HepG2 (cell line): ENCODE results near the gene DIP2C. TPM values are rescaled to one million over a fixed set of nuclear protein-coding genes. Genes with fewer than 3 reads are reported as not detected.

Source experiments
- ATAC-seq: fragments of 200-7000 bp; cut with Tn5 transposase; 3 replicates; pipeline ENCODE4 v1.9.1; 2020; ENCODE audit warnings: mild to moderate bottlenecking, moderate library complexity
- BruUV-seq: library from RNA; stranded (reverse); fragments of 400-500 nt; replicated peaks from 2 replicates; lab custom pipeline; 2021; lab: Mats Ljungman, UMichigan
- CTCF ChIA-PET: fragments of 300-600 bp; formaldehyde crosslinking; extraction: SDS; loops from one replicate; lab custom pipeline; 2021; ENCODE audit warnings: low total read pairs, inconsistent platforms, low intra/inter-chr PET ratio; lab: Yijun Ruan, JAX
- POLR2A ChIA-PET: fragments of 350-600 bp; sonication (Branson Sonifier 250); formaldehyde crosslinking; loops from one replicate; lab custom pipeline; 2020; ENCODE audit warnings: antibody characterized with exemption, inconsistent platforms; lab: Yijun Ruan, JAX
- DNase-seq: peaks from one replicate; pipeline ENCODE4 v3.0.0-alpha.2; 2015; ENCODE audit warnings: low spot score
- FAIRE-seq: peaks from 3 replicates; lab custom pipeline; 2011; peaks lifted over from hg19 to GRCh38; lab: Jason Lieb, UNC
- H2AFZ ChIP-seq: one replicate; pipeline ENCODE4 v1.6.1; 2011; ENCODE audit warnings: low read length, inconsistent platforms
- H3K27ac ChIP-seq: fragments of 300-600 bp; 3 replicates; pipeline ENCODE4 v1.8.0; 2011; ENCODE audit warnings: mixed run types, mild to moderate bottlenecking, mixed read lengths, low read length, inconsistent platforms; ENCODE audit not compliant: insufficient read depth; ENCODE audit errors: extremely low read length
- H3K27me3 ChIP-seq, 2 experiments: fragments of 200-600 bp in 1 of 2; 2 replicates in 1 of 2; 3 replicates in 1 of 2; pipeline versions ENCODE4 v1.6.0 to v1.8.0; 2011; ENCODE audit warnings: low read length in 2 of 2, mild to moderate bottlenecking in 2 of 2, moderate library complexity in 2 of 2, inconsistent platforms in 1 of 2; ENCODE audit not compliant: insufficient read depth in 2 of 2, control insufficient read depth in 1 of 2
- H3K36me3 ChIP-seq, 2 experiments: fragments of 200-600 bp in 1 of 2; replicated peaks in 1 of 2; 2 replicates in 1 of 2; 3 replicates in 1 of 2; pipeline versions ENCODE4 v1.5.1 to v1.8.0; 2011; ENCODE audit warnings: low read length in 2 of 2, inconsistent platforms in 1 of 2; ENCODE audit not compliant: insufficient read depth in 2 of 2, control insufficient read depth in 1 of 2
- H3K4me1 ChIP-seq: 2 replicates; pipeline ENCODE4 v1.5.1; 2012; ENCODE audit warnings: low read length, inconsistent platforms; ENCODE audit not compliant: insufficient read depth
- H3K4me2 ChIP-seq: 2 replicates; pipeline ENCODE4 v1.6.0; 2011; ENCODE audit warnings: low read depth, low read length, inconsistent platforms
- H3K4me3 ChIP-seq, 3 experiments: fragments of 200-600 bp in 1 of 3; sonication (generic), shearing (Covaris generic) in 1 of 3; replicated peaks in 1 of 3; 2 replicates each; pipeline ENCODE4 v1.5.1; 2011 to 2016; ENCODE audit warnings: low read length in 3 of 3, inconsistent platforms in 2 of 3, low read depth in 2 of 3, mild to moderate bottlenecking in 2 of 3, control low read depth in 1 of 3, mixed read lengths in 1 of 3; ENCODE audit not compliant: insufficient read depth in 1 of 3
- H3K79me2 ChIP-seq: one replicate; pipeline ENCODE4 v1.6.1; 2011; ENCODE audit warnings: low read length, inconsistent platforms; ENCODE audit not compliant: insufficient read depth
- H3K9ac ChIP-seq: 2 replicates; pipeline ENCODE4 v1.6.0; 2011; ENCODE audit warnings: mild to moderate bottlenecking, low read depth, low read length, inconsistent platforms; ENCODE audit not compliant: insufficient read depth
- H3K9me3 ChIP-seq: 2 replicates; pipeline ENCODE4 v1.5.1; 2012; ENCODE audit warnings: mild to moderate bottlenecking, low read length
- H4K20me1 ChIP-seq: 2 replicates; pipeline ENCODE4 v1.6.0; 2011; ENCODE audit warnings: inconsistent platforms, mild to moderate bottlenecking, low read length, moderate library complexity; ENCODE audit not compliant: insufficient read depth
- FOSL2 ChIP-seq: sonication (generic); formaldehyde crosslinking; IDR thresholded peaks from 2 replicates; pipeline ENCODE4 v1.4.0; 2020; ENCODE audit warnings: missing genetic modification reagents
- WGBS: methylation state at CpG from one replicate; pipeline ENCODE4 v1.1.6; 2017; ENCODE audit warnings: low lambda C conversion rate; 5-methylcytosine and 5-hydroxymethylcytosine counted together
- in situ Hi-C: cut with HindIII; loops from 2 replicates; pipeline ENCODE4 v1.10.0; 2017; ENCODE audit warnings: low pct_unique_long_range_greater_than_20kb; ENCODE audit not compliant: extremely low pct_ligation_motif_present
- intact Hi-C: fragments of 100-400 bp; cut with micrococcal nuclease; formaldehyde crosslinking; loops from one replicate; pipeline ENCODE4 v1.10.0; 2022; ENCODE audit not compliant: unreplicated experiment
- polyA plus RNA-seq, 8 experiments: library from polyadenylated mRNA; depleted of rRNA in 3 of 8; stranded (reverse) in 7 of 8; unstranded in 1 of 8; fragments of >200 nt; fragmentation: Illumina TruSeq in 4 of 8; extraction: Trizol in 4 of 8; gene quantifications; 2 replicates each; pipeline versions ENCODE4 v1.2.1 to v1.2.3, GENCODE V29; 2011 to 2016; ENCODE audit warnings: low read depth in 4 of 8, missing spikeins in 1 of 8, mixed read lengths in 1 of 8; ENCODE audit not compliant: insufficient read depth in 1 of 8
- total RNA-seq, 5 experiments: library from RNA; depleted of rRNA; stranded (reverse); fragments of >200 nt; fragmentation: Illumina TruSeq; extraction: Trizol; gene quantifications; 2 replicates each; pipeline ENCODE4 v1.2.3, GENCODE V29; 2016; ENCODE audit warnings: low read depth in 1 of 5
- TF ChIP-seq, protein P1 (sequence below): sonication (generic); formaldehyde crosslinking; conservative IDR thresholded peaks from 2 replicates; pipeline ENCODE4 v1.5.0; 2020; ENCODE audit warnings: missing genetic modification reagents
- TF ChIP-seq, protein P2 (sequence below), 2 experiments: fragments of 450-650 bp in 1 of 2; sonication (generic) in 1 of 2; formaldehyde crosslinking in 1 of 2; IDR thresholded peaks; 2 replicates each; pipeline versions ENCODE4 v1.6.1 to v1.8.0; 2016 to 2022; ENCODE audit warnings: antibody characterized with exemption in 1 of 2, mild to moderate bottlenecking in 1 of 2, missing genetic modification reagents in 1 of 2
- TF ChIP-seq, protein P3 (sequence below): sonication (generic); formaldehyde crosslinking; IDR thresholded peaks from 2 replicates; pipeline ENCODE4 v1.9.0; 2021; ENCODE audit warnings: missing genetic modification reagents, borderline replicate concordance
- TF ChIP-seq, protein P4 (sequence below): sonication (generic); formaldehyde crosslinking; IDR thresholded peaks from 2 replicates; pipeline ENCODE4 v1.5.1; 2020; ENCODE audit warnings: mild to moderate bottlenecking, moderate library complexity, missing genetic modification reagents

DIP2C gene
- total and polyA plus RNA-seq, 2 of the 13 experiments (the other 11 are each of a cell fraction or from before 2014, with no cell fraction given), result 2.2 to 2.7 TPM

DNA sequence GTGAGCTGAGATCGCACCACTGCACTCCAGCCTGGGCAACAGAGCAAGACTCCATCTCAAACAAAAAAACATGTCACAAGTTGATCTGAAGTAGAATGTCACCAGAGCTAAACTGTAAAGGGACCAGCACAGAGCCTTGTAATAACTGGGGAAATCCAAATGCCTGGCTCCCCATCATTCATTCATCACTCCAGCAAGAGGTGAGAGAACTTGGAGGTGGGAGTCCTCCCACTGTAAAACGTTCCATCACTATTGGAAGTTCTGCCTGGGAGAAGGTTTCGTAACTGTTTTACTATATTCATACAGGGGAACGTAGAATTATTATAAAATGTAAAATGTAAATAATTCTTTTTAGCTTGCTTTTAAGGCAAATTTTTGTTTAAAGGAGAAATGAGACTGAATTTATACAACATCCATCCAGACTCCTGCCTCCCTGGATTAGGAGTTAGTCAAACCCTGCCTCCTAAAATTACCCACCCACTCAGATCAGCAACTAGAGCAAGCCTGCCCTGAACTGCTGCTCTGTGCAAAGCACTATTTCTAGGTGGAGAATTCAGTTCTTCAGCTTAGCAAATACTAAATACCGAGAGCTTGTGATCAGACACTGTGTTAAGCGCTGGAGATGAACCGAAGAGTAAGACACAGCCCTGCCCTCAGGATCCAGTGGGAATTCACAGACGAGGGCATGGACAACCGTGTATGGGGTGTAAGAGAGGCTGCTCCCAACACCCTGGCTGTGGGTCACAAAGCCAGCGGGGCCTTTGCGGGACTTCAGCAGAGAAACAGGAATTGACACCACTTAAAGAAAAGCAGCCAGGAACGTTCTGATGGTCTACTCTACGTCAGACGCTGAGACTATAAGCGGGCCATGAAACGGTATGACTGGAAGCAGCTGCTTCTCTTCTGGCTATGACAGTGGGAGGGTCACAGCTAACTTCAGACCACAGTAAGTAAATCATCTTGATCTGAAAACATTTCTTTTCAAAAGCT, 345.9 kb downstream of the DIP2C start:
- POLR2A ChIA-PET, result interaction anchor here (1.4 kb wide), 1 partner anchor 14 kb away, joined by 4 read pairs; no protein-coding TSS in a partner anchor
- no TSS peak for BruUV-seq
- TF ChIP-seq, protein P1, sequence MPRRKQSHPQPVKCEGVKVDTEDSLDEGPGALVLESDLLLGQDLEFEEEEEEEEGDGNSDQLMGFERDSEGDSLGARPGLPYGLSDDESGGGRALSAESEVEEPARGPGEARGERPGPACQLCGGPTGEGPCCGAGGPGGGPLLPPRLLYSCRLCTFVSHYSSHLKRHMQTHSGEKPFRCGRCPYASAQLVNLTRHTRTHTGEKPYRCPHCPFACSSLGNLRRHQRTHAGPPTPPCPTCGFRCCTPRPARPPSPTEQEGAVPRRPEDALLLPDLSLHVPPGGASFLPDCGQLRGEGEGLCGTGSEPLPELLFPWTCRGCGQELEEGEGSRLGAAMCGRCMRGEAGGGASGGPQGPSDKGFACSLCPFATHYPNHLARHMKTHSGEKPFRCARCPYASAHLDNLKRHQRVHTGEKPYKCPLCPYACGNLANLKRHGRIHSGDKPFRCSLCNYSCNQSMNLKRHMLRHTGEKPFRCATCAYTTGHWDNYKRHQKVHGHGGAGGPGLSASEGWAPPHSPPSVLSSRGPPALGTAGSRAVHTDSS (CRISPR knock-in tag), result no peak
- TF ChIP-seq FOSL2 (CRISPR knock-in tag), result no peak
- TF ChIP-seq, protein P2, sequence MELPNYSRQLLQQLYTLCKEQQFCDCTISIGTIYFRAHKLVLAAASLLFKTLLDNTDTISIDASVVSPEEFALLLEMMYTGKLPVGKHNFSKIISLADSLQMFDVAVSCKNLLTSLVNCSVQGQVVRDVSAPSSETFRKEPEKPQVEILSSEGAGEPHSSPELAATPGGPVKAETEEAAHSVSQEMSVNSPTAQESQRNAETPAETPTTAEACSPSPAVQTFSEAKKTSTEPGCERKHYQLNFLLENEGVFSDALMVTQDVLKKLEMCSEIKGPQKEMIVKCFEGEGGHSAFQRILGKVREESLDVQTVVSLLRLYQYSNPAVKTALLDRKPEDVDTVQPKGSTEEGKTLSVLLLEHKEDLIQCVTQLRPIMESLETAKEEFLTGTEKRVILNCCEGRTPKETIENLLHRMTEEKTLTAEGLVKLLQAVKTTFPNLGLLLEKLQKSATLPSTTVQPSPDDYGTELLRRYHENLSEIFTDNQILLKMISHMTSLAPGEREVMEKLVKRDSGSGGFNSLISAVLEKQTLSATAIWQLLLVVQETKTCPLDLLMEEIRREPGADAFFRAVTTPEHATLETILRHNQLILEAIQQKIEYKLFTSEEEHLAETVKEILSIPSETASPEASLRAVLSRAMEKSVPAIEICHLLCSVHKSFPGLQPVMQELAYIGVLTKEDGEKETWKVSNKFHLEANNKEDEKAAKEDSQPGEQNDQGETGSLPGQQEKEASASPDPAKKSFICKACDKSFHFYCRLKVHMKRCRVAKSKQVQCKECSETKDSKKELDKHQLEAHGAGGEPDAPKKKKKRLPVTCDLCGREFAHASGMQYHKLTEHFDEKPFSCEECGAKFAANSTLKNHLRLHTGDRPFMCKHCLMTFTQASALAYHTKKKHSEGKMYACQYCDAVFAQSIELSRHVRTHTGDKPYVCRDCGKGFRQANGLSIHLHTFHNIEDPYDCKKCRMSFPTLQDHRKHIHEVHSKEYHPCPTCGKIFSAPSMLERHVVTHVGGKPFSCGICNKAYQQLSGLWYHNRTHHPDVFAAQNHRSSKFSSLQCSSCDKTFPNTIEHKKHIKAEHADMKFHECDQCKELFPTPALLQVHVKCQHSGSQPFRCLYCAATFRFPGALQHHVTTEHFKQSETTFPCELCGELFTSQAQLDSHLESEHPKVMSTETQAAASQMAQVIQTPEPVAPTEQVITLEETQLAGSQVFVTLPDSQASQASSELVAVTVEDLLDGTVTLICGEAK (IDR thresholded peaks at IDR 0.05), result no peak
- TF ChIP-seq, protein P2 (CRISPR knock-in tag; IDR thresholded peaks at IDR 0.05), result no peak
- TF ChIP-seq, protein P3, sequence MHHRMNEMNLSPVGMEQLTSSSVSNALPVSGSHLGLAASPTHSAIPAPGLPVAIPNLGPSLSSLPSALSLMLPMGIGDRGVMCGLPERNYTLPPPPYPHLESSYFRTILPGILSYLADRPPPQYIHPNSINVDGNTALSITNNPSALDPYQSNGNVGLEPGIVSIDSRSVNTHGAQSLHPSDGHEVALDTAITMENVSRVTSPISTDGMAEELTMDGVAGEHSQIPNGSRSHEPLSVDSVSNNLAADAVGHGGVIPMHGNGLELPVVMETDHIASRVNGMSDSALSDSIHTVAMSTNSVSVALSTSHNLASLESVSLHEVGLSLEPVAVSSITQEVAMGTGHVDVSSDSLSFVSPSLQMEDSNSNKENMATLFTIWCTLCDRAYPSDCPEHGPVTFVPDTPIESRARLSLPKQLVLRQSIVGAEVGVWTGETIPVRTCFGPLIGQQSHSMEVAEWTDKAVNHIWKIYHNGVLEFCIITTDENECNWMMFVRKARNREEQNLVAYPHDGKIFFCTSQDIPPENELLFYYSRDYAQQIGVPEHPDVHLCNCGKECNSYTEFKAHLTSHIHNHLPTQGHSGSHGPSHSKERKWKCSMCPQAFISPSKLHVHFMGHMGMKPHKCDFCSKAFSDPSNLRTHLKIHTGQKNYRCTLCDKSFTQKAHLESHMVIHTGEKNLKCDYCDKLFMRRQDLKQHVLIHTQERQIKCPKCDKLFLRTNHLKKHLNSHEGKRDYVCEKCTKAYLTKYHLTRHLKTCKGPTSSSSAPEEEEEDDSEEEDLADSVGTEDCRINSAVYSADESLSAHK, result no peak
- TF ChIP-seq, protein P4, sequence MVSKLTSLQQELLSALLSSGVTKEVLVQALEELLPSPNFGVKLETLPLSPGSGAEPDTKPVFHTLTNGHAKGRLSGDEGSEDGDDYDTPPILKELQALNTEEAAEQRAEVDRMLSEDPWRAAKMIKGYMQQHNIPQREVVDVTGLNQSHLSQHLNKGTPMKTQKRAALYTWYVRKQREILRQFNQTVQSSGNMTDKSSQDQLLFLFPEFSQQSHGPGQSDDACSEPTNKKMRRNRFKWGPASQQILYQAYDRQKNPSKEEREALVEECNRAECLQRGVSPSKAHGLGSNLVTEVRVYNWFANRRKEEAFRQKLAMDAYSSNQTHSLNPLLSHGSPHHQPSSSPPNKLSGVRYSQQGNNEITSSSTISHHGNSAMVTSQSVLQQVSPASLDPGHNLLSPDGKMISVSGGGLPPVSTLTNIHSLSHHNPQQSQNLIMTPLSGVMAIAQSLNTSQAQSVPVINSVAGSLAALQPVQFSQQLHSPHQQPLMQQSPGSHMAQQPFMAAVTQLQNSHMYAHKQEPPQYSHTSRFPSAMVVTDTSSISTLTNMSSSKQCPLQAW (CRISPR knock-in tag), result no peak
- TF ChIP-seq, all 625 proteins: peak for 0
- H3K27me3 ChIP-seq, result no peaks in the 10 kb centered on the region
- H3K9ac ChIP-seq, result no peak overlapping the region
- DNase-seq (no peak), FAIRE-seq (no peak), ATAC-seq (no peak)
- no peak overlapping the region for H3K27ac ChIP-seq
- H2AFZ ChIP-seq, result no peak overlapping the region
- no peaks in the 10 kb centered on the region for H4K20me1 ChIP-seq
- intact Hi-C loops (no loop called here), in situ Hi-C loops (no loop called here)
- H3K79me2 ChIP-seq, result no peaks in the 10 kb centered on the region
- H3K4me2 ChIP-seq, result no peak overlapping the region
- no peaks in the 10 kb centered on the region for H3K4me1 ChIP-seq
- CTCF ChIA-PET, result no interaction called here
- 92% methylated on average over 16 of the region's 16 CpGs for WGBS
- peaks cover 3 to 13% of the 10 kb centered on the region in 2 experiments; a peak in 1 of 5 replicates for H3K36me3 ChIP-seq
- no peak overlapping the region for H3K4me3 ChIP-seq
- no peaks in the 10 kb centered on the region for H3K9me3 ChIP-seq
